ENCODE measurements around the gene GLIPR1L1.

The GLIPR1L1 gene, protein sequence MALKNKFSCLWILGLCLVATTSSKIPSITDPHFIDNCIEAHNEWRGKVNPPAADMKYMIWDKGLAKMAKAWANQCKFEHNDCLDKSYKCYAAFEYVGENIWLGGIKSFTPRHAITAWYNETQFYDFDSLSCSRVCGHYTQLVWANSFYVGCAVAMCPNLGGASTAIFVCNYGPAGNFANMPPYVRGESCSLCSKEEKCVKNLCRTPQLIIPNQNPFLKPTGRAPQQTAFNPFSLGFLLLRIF

DNA sequence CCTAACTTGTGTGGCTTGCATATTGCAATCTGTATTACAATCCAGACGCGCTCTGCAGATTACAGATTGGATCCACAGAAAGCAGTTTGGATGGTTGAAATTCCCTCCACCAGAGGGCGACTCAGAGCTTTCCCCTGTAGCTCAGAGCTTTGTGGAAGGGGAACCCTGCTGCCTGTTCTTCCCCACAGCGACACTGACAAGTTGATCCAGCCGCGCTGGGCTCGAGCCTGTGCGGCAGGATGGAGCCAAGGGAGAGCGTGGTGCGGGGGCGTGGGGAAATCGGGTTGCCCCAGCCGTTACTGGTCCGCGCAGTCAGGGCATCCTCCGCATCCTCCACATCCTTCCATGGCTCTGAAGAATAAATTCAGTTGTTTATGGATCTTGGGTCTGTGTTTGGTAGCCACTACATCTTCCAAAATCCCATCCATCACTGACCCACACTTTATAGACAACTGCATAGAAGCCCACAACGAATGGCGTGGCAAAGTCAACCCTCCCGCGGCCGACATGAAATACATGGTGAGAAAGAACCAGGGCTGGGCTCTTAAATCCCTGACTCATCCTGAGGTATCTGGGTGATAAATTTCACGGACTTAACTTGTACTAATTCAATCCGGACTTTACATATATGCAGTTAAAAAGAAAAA lies at the start of gene GLIPR1L1:
Gene GLIPR1L1, plus strand, starts transcription at position 287 of the 647 bp plus-strand sequence. Its CDS starts 59 bp downstream, at position 346.
- H3K4me3 ChIP-seq (replicated peaks; ENCODE audit: low read depth, low read length): peak within 1 kb of the TSS; percentile 56
- TF ChIP-seq, protein P1, sequence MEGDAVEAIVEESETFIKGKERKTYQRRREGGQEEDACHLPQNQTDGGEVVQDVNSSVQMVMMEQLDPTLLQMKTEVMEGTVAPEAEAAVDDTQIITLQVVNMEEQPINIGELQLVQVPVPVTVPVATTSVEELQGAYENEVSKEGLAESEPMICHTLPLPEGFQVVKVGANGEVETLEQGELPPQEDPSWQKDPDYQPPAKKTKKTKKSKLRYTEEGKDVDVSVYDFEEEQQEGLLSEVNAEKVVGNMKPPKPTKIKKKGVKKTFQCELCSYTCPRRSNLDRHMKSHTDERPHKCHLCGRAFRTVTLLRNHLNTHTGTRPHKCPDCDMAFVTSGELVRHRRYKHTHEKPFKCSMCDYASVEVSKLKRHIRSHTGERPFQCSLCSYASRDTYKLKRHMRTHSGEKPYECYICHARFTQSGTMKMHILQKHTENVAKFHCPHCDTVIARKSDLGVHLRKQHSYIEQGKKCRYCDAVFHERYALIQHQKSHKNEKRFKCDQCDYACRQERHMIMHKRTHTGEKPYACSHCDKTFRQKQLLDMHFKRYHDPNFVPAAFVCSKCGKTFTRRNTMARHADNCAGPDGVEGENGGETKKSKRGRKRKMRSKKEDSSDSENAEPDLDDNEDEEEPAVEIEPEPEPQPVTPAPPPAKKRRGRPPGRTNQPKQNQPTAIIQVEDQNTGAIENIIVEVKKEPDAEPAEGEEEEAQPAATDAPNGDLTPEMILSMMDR (IDR thresholded peaks at IDR 0.05; ENCODE audit: low read length, missing control alignments): peak; percentile 86
- DNase-seq (ENCODE audit: low read depth): peak; percentile 92

DNA sequence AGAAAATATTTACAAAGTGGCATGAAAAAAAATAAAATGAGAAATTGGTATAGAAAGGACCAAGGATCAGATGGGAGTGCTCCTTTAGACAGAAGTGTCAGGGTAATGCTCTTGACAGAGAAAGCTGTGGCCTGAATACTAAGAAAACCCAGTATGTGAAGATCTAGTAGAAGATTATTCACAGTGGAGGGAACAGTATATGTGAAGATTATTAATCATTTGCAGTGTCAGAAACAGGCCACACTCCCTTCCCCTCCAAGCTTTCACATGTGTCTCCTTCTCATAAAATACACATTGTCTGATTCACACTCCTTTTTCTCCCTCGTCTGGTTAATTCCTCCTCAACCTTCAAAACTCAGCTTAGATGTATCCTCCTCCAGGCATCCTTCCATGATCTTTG lies 45.6 kb upstream of the GLIPR1L1 start:
- TF ChIP-seq, protein P1 (IDR thresholded peaks at IDR 0.05; ENCODE audit: low read length, missing control alignments): no peak
- no peak for DNase-seq (ENCODE audit: low read depth)
- H3K4me3 ChIP-seq (replicated peaks; ENCODE audit: low read depth, low read length): no peak overlapping the region

DNA sequence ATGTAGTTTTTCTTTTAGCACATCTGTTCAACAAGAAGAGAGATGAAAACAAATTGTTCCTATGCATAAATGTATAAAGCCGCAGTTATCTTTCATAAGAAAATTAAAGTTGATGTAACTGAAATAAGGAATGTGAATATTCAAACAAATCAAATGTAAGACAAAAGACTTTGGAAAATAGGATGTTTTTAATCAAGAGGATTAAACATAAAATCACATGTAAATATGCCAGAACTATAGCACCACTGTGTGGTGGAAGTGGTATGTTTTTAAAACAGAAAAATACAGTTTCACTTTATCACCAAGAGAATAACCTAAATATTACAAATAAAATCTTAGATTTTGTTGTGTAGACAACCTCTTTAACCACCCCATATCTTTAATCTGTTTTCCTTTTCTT lies 44.7 kb upstream of the GLIPR1L1 start:
- TF ChIP-seq, protein P1 (IDR thresholded peaks at IDR 0.05; ENCODE audit: low read length, missing control alignments): peak; percentile 31
- H3K4me3 ChIP-seq (replicated peaks; ENCODE audit: low read depth, low read length): no peak overlapping the region
- peak; percentile 42 for DNase-seq (ENCODE audit: low read depth)

DNA sequence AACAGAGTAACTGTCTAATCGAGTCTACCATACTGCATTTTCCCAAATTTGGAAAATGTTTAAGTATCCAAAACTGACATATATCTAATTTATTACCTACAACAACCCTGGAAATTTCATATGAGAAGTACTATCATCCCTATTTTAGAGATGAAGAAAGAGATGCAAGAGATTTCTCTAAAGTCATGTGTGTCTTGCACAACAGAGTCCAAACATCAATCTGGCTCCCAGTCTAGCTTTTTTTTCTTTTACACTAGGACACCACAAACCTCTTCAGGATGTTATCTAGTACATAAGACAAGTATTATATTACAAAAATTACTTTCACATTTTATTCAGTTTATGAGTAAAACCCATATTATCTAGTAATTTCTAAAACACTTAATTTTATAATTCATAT lies 43.5 kb upstream of the GLIPR1L1 start:
- no peak for DNase-seq (ENCODE audit: low read depth)

DNA sequence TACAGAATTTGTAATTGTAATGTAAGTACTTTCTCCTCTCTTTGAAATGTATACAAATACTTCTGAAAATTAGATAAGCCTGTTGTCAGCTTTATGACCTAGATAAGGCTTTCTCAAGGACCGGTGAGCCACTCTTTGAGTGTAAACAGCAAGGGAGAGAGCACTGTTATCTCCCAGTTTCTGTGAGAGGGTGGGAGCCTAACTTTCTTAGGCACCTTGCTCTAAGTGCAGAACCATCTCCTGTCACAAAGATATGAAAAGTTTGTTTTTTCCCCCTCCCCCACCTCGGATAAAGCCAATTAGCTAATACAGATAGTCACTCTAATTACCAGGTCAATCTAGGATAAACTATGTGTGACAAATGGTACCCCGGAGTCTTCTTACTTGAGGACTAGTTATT lies 40.1 kb upstream of the GLIPR1L1 start:
- no peak overlapping the region for H3K4me3 ChIP-seq (replicated peaks; ENCODE audit: low read depth, low read length)
- no peak for DNase-seq (ENCODE audit: low read depth)
- TF ChIP-seq, protein P1 (IDR thresholded peaks at IDR 0.05; ENCODE audit: low read length, missing control alignments): no peak

More for the DNA sequence above, 43.5 kb upstream of the GLIPR1L1 start:
- H3K4me3 ChIP-seq (replicated peaks; ENCODE audit: low read depth, low read length): no peak overlapping the region
- TF ChIP-seq, protein P1 (IDR thresholded peaks at IDR 0.05; ENCODE audit: low read length, missing control alignments): no peak

DNA sequence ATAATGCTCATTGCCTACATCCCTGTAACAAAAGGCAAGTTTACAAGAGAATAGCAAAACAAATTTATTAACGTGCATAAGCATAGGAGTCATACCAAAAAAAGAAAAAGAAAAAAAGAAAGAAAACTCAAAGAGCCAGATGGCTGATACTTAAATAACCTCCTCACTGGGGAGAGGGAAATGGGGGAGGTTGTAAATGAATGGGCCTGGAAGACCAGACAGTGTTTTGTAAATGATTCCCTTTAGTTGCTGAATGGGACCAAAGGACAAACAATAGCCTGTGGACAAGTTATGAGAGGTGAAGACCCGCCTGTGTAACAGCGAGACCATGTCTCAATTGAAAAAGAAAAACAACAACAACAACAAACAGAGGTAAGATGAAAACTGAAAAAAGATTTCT lies 39.7 kb upstream of the GLIPR1L1 start:
- TF ChIP-seq, protein P1 (IDR thresholded peaks at IDR 0.05; ENCODE audit: low read length, missing control alignments): no peak
- H3K4me3 ChIP-seq (replicated peaks; ENCODE audit: low read depth, low read length): no peak overlapping the region
- no peak for DNase-seq (ENCODE audit: low read depth)
